ENCODE measurements around the gene PPM1F.
A peak's percentile ranks its signal among the peaks of the same experiment; 100 is the strongest.

PPM1F gene

GRCh38 chr22:21952586-21953571 lies at the start of gene PPM1F:
Gene PPM1F, minus strand, starts transcription at chr22:21952848. Its CDS starts 6,800 bp downstream, at chr22:21946048.
- DNase-seq: peak; percentile 84

- no peak for DNase-seq
These were observed 49.2 kb upstream of the PPM1F start for GRCh38 chr22:22001664-22002525.

GRCh38 chr22:21998595-21999247 lies 46.1 kb upstream of the PPM1F start:
- no peak for DNase-seq

GRCh38 chr22:21996175-21996720 lies 43.6 kb upstream of the PPM1F start:
- DNase-seq: no peak

- DNase-seq: no peak
These were observed 43.0 kb upstream of the PPM1F start for GRCh38 chr22:21995660-21996059.

GRCh38 chr22:21994881-21995444 lies 42.3 kb upstream of the PPM1F start:
- no peak for DNase-seq

- no peak for DNase-seq
These were observed 40.1 kb upstream of the PPM1F start for GRCh38 chr22:21992593-21993237.

GRCh38 chr22:21991774-21992173 lies 39.1 kb upstream of the PPM1F start:
- no peak for DNase-seq

GRCh38 chr22:21991304-21991596 lies 38.6 kb upstream of the PPM1F start:
- DNase-seq: no peak

- no peak for DNase-seq
These were observed 38.0 kb upstream of the PPM1F start for GRCh38 chr22:21990445-21991303.

GRCh38 chr22:21989049-21989448 lies 36.4 kb upstream of the PPM1F start:
- DNase-seq: no peak

- no peak for DNase-seq
These were observed 32.6 kb upstream of the PPM1F start for GRCh38 chr22:21985214-21985613.

- no peak for DNase-seq
These were observed 32.1 kb upstream of the PPM1F start for GRCh38 chr22:21984793-21985192.

- DNase-seq: peak; percentile 34
These were observed 29.8 kb upstream of the PPM1F start, which contains the start of gene TOP3B for GRCh38 chr22:21982338-21982965. Gene TOP3B, minus strand, starts transcription at chr22:21982787. Its CDS starts 7,078 bp downstream, at chr22:21975709.

GRCh38 chr22:21981874-21982273 lies 29.2 kb upstream of the PPM1F start:
- no peak for DNase-seq

GRCh38 chr22:21980547-21980946 lies 27.9 kb upstream of the PPM1F start:
- no peak for DNase-seq

- DNase-seq: no peak
These were observed 26.1 kb upstream of the PPM1F start for GRCh38 chr22:21978564-21979386.

- no peak for DNase-seq
These were observed 25.2 kb upstream of the PPM1F start for GRCh38 chr22:21977814-21978213.

GRCh38 chr22:21975854-21976345 lies 23.3 kb upstream of the PPM1F start:
- no peak for DNase-seq

Data from 8988T (cell line).